IPS-18a (cell line): ENCODE results near the gene SPOCK1.

ENCODE experiments used
- H3K27ac ChIP-seq: one replicate; pipeline ENCODE4 v1.5.1; 2013; ENCODE audit warnings: low read length
- H3K27me3 ChIP-seq: one replicate; pipeline ENCODE4 v1.6.1; 2013; ENCODE audit warnings: mild to moderate bottlenecking, low read length; ENCODE audit not compliant: control insufficient read depth, insufficient read depth
- H3K36me3 ChIP-seq: one replicate; pipeline ENCODE4 v1.6.1; 2013; ENCODE audit warnings: low read depth, low read length; ENCODE audit not compliant: control insufficient read depth
- H3K4me1 ChIP-seq: one replicate; pipeline ENCODE4 v1.6.1; 2013; ENCODE audit warnings: low read depth, low read length; ENCODE audit not compliant: control insufficient read depth
- H3K4me3 ChIP-seq: one replicate; pipeline ENCODE4 v1.5.1; 2013; ENCODE audit warnings: low read length
- H3K9ac ChIP-seq: one replicate; pipeline ENCODE4 v1.6.1; 2013; ENCODE audit warnings: mild to moderate bottlenecking, low read length, moderate library complexity
- H3K9me3 ChIP-seq: one replicate; pipeline ENCODE4 v1.6.1; 2013; ENCODE audit warnings: low read depth, low read length; ENCODE audit not compliant: control insufficient read depth

The SPOCK1 gene

DNA sequence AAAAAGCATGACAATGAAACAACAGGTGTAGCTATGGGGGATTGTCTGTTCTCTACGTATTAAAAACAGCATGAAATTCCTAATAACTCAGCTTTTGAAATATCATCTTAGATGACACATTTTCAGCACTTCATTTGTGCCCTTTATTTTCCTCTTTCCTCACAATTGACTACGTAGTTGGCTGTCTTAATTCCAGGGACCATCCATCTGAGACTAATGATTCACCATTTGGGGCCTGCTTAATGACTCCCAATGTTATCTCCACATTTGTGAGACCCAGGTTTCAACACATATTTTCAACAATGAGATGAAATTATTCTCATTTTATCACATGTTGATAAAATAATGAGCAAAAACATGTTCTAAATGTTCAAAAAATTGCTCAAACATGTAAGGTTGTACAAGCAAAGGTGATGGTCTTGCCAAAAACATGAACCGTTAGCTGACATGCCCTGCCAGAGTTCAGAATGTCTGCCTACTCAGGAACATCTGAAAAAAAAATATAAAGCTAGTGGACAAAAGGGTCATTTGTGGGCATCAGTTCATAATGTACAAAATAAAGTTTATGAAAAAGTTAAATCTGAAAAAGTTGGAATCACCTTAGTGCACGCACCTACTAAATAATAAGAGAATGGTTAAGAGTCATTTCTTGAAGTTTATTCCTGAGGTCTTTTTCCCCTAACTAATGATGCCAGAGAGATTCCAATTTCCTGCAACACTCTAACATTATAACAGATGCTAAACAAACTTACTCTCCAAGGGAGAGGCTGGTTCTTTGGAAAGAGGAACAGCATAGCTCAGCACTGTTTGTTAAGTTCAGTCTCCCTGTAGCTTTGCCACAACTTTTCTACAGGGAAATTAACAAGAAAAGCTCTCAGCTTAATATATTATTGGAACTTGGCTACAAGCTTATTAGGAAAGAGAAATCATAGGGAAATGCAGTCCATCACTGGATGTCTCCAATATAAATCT, 275.5 kb downstream of the SPOCK1 start:
- no peaks in the 10 kb centered on the region for H3K9me3 ChIP-seq
- H3K4me3 ChIP-seq = no peak overlapping the region
- H3K9ac ChIP-seq = no peak overlapping the region
- H3K4me1 ChIP-seq = no peaks in the 10 kb centered on the region
- H3K27ac ChIP-seq = no peak overlapping the region
- H3K27me3 ChIP-seq = no peaks in the 10 kb centered on the region
- no peaks in the 10 kb centered on the region for H3K36me3 ChIP-seq

DNA sequence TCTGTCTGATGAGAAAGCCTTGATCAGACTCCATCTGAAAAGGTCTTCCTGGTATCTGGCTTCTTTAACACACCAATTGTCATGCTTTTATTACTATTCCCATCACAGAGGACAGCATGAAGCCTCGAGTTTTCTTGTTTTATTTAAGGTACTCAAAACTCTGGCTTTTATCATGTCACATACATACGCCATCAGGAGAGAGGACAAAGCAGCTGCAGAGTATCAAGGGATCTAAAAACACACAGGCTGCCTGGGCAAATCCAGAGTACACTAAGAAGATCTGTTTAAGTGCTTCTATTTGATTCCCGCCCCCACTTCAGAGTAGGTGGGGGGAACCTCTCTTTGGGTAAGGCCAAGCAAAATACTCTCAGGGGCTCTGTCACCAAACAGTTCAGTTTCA, 277.2 kb downstream of the SPOCK1 start:
- Histone ChIP-seq H3K9me3 (no peaks in the 10 kb centered on the region), H3K36me3 (no peaks in the 10 kb centered on the region), H3K27ac (no peak overlapping the region), H3K4me1 (no peaks in the 10 kb centered on the region), H3K27me3 (no peaks in the 10 kb centered on the region), H3K9ac (no peak overlapping the region), H3K4me3 (no peak overlapping the region)

DNA sequence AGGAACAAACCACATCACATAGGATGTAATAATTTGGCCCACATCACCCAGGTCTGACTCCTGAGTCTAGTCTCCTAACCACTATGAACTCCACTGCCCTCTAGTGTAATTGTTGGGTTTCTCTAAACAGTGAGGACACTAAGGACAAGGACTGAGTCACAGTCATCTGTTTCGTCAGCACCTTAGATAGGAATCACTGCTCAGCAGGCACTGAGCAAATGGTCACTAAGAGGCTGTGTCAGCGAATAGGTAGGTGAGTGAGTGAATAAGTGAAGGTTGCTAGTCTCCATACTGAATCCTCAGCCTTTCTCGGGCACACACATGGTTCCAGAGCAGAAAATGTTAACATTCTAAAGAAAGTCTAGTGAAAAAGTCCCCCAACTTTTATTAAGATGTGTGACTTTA, 278.6 kb downstream of the SPOCK1 start:
- Histone ChIP-seq H3K27me3 (no peaks in the 10 kb centered on the region), H3K4me3 (no peak overlapping the region), H3K9me3 (no peaks in the 10 kb centered on the region), H3K9ac (no peak overlapping the region), H3K36me3 (no peaks in the 10 kb centered on the region), H3K27ac (no peak overlapping the region), H3K4me1 (no peaks in the 10 kb centered on the region)

DNA sequence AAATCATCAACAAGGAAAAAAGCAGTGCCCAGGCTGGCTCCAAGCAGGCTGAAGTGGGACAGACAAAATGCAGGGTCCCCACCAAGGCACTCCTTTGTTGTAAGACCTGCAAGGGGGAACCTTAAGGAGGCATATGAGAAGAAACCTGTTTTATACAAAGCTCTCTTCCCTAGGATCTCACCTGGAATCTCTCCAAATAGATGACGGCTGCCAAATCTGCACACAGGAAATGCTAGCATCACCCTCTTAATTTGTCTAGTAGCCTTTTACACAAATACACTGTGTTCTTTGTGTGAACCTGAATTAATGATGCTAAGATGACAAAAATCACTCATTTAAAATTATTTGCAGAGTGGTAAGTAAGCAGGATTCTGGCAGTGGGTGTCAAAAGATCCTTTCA, 280.2 kb downstream of the SPOCK1 start:
- no peaks in the 10 kb centered on the region for H3K4me1 ChIP-seq
- H3K4me3 ChIP-seq = no peak overlapping the region
- no peak overlapping the region for H3K27ac ChIP-seq
- no peaks in the 10 kb centered on the region for H3K27me3 ChIP-seq
- no peaks in the 10 kb centered on the region for H3K36me3 ChIP-seq
- H3K9me3 ChIP-seq = no peaks in the 10 kb centered on the region
- H3K9ac ChIP-seq = no peak overlapping the region

DNA sequence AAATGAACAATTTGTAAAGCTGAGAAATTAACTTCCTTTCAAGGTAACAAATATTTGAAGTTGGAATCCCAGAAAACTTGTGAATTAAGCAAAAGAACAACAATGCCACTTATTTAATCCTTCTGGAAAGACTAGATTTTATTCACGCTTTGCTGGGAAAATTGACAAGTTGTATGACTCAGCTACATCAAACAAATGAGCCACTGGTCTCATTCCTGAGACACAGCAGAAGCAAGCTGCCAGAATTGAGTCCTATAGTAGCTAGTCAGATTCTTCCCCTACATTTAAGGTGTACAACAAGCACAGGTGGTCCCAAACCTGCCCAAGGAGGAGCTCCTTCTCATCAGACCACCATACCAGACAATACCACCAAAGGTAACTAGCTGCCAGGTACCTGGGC, 280.7 kb downstream of the SPOCK1 start:
- Histone ChIP-seq H3K36me3 (no peaks in the 10 kb centered on the region), H3K27ac (no peak overlapping the region), H3K4me3 (no peak overlapping the region), H3K9me3 (no peaks in the 10 kb centered on the region), H3K4me1 (no peaks in the 10 kb centered on the region), H3K9ac (no peak overlapping the region), H3K27me3 (no peaks in the 10 kb centered on the region)

DNA sequence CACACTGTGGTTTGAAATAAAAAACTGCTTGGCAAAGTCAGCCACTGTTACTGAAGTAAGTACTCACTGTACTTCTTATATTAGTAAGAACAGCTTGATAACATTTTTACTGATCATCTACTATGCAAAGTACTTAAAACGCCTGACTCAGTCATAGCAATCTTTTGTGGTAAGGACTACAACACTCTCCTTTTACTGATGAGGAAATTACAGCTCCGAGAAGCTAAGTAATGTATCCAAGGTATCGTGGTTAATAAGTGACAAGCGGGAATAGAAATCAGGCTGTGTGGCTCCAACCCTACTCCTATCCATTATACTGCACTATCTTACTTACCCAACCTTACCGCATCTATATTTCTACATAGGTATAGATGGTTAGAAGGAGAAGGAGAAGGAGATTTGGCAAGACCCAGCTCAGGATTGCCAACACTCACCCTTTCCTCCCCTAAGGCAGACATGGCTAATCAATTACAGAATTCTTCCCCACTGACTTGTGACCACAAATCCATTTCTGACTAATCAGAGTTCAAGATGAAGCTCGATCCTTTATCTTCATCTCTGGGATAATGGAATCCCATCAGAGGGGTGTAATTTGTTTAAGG, 281.4 kb downstream of the SPOCK1 start:
- no peak overlapping the region for H3K4me3 ChIP-seq
- no peaks in the 10 kb centered on the region for H3K27me3 ChIP-seq
- no peaks in the 10 kb centered on the region for H3K36me3 ChIP-seq
- H3K9me3 ChIP-seq = no peaks in the 10 kb centered on the region
- no peak overlapping the region for H3K27ac ChIP-seq
- no peak overlapping the region for H3K9ac ChIP-seq
- no peaks in the 10 kb centered on the region for H3K4me1 ChIP-seq

DNA sequence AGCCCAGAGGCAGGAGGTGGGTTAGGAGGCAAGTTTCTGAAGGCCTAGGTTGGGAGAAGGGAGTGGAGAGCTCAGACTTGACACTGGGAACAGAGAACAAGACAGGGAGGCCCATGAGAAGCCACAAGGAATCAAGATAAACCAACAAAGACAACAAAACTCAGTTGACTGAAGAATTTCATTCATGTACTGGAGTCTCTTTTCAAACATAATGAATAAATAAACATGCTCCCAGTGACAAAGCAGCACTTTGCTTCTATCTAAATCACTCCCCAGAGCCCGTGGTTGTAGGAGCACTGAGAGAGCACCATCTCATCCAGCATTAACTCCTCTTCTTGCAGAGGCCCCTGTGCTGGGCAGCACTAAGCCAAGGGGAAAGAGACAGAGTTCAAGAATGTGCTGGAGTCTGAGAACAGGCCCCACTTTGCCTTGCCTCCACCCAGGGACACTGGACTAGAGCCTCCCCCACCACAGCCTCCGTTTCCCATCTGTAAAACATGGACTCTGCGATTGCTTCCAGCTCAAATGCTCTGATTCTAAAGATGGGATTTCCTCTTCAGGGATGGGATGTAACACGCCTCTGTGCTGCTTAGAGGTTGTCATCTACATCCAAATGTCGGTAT, 282.0 kb downstream of the SPOCK1 start:
- H3K9me3 ChIP-seq = no peaks in the 10 kb centered on the region
- H3K4me3 ChIP-seq = no peak overlapping the region
- H3K27me3 ChIP-seq = no peaks in the 10 kb centered on the region
- no peak overlapping the region for H3K27ac ChIP-seq
- H3K9ac ChIP-seq = no peak overlapping the region
- no peaks in the 10 kb centered on the region for H3K4me1 ChIP-seq
- H3K36me3 ChIP-seq = no peaks in the 10 kb centered on the region

DNA sequence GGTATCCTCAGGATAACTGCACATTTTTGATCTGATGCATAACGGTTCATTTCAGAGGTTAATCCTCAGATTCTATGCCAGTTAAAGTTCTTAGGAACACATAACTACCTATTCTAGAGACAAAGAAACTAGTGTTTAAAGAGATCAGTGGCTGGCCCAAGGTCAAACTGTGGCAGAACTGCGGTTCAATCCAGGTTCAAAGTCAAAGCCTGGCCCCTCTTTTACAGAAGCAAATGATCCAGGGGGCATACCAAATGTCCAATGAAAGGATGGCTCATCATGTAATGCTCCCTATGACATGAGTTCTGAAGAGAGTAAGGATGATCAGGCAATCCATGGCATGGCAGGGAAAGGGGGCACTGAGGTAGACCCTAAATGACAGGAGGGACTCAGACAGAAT, 283.3 kb downstream of the SPOCK1 start:
- Histone ChIP-seq H3K36me3 (no peaks in the 10 kb centered on the region), H3K4me3 (no peak overlapping the region)

DNA sequence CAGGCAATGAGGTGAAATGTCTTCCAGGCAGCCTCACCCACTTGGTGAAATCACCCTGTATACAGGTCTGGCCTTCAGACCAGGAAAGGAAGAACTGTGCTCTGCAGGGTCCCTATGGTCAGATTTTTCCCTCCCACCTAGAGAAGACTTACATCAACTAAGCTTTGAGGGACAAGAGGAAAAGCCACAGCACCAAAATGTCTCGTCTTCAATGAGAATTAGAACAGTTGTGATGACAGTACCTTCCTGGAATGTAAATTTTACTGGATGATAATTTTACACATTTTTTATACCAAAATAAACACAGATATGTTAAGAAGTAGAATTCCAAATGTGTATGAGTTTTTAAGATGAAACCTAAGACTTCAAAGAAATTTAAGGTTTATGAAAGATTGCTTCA, 283.9 kb downstream of the SPOCK1 start:
- Histone ChIP-seq H3K4me1 (no peaks in the 10 kb centered on the region), H3K4me3 (no peak overlapping the region), H3K9me3 (no peaks in the 10 kb centered on the region), H3K36me3 (no peaks in the 10 kb centered on the region), H3K9ac (no peak overlapping the region), H3K27ac (no peak overlapping the region), H3K27me3 (no peaks in the 10 kb centered on the region)

More for the DNA sequence above, 283.3 kb downstream of the SPOCK1 start:
- Histone ChIP-seq H3K4me1 (no peaks in the 10 kb centered on the region), H3K27ac (no peak overlapping the region), H3K27me3 (no peaks in the 10 kb centered on the region), H3K9ac (no peak overlapping the region), H3K9me3 (no peaks in the 10 kb centered on the region)

DNA sequence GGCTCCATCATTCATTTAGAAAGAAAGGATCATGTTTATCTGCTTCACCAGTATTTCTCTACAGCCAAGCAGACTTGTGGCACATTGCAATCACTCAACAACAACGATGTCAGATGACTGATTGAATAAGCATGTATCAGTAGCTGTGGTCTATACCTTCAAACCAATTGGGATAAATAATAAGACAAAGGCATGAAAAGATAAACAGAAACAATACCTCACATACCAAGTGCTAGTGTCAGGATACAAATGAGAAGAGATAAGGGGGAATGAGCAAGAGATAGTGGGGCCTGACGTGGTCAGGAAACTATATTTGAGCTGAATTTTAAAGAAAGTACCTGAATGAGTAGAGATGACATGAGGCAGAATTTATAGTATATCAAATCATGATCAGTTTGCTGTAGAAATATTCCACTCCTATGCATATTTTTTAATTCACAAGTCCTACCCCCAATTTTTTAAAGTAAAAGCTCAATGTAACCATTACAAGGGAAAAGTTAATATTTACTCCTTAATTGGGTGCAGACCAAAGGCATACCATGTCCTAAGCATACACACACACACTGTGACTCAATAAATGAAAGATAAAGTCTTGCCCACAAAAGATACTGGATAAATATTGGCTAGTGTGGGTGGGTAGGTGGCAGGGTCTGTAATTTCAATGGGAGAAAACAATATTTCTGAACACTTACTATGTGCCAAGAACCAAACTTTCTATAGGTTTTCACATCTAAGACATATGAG, 284.5 kb downstream of the SPOCK1 start:
- no peak overlapping the region for H3K9ac ChIP-seq
- no peaks in the 10 kb centered on the region for H3K36me3 ChIP-seq
- no peak overlapping the region for H3K27ac ChIP-seq
- no peak overlapping the region for H3K4me3 ChIP-seq
- H3K27me3 ChIP-seq = no peaks in the 10 kb centered on the region
- no peaks in the 10 kb centered on the region for H3K9me3 ChIP-seq
- no peaks in the 10 kb centered on the region for H3K4me1 ChIP-seq

DNA sequence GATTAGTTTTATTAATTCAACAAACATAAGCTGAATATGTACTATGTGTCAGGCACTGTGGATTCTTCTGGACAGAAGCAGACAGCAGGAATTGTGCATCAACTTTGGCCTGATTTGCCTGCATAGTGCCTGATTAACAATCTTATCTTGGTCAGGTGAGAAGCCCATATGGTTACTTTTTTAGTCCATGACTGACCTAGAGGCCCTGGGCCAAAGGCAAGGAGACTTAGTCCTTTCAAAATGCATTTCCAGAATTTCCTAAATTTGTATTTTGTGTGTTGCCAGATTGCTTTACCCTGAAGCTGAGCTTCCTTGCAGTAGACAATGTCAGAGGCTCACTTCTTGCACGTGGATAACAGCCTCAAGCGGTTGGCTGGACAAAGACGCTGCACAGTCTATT, 286.7 kb downstream of the SPOCK1 start:
- Histone ChIP-seq H3K27ac (no peak overlapping the region), H3K9ac (no peak overlapping the region), H3K27me3 (no peaks in the 10 kb centered on the region), H3K4me3 (no peak overlapping the region), H3K4me1 (no peaks in the 10 kb centered on the region), H3K36me3 (no peaks in the 10 kb centered on the region), H3K9me3 (no peaks in the 10 kb centered on the region)
